Thyroid gland (tissue), 4 donors: ENCODE measurements around the gene BTN3A1.

Experiments
- CTCF ChIP-seq, 6 experiments: fragments of 200-600 bp in 3 of 6; fragments of 450-650 bp in 3 of 6; sonication (generic) in 3 of 6; IDR thresholded peaks; one replicate each; pipeline ENCODE4 v1.5.1; 2016 to 2019; ENCODE audit warnings: antibody characterized with exemption in 6 of 6, mild to moderate bottlenecking in 2 of 6, inconsistent platforms in 1 of 6, moderate library complexity in 1 of 6
- POLR2A ChIP-seq, 2 donors: fragments of 450-650 bp; IDR thresholded peaks; one replicate each; pipeline ENCODE4 v1.6.1; 2017; ENCODE audit warnings: antibody characterized with exemption in 2 of 2, mild to moderate bottlenecking in 2 of 2, moderate library complexity in 1 of 2

DNA sequence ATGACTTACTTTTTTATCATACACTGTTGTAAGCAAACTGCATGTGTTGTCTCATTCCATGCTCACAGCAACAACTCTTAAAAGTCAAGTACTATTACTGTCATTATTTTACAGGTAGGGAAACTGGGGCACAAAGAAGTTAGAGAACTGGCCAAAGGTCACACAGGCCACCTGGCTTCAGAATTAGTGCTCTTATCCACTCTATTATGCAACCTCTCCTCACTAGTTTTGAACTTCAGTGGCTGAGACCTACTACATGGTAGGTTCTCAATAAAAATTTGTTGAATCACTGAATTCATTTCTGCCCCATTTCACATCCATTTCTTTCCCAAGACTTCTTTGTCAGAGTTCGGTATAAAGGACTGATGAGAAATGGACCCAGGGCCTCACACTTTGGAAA lies 35.9 kb downstream of the BTN3A1 start:
- TF ChIP-seq POLR2A (IDR thresholded peaks at IDR 0.05) (no peak), CTCF (IDR thresholded peaks at IDR 0.05) (no peak)
